Sigmoid colon (tissue), 4 donors: ENCODE results near the gene FRMPD4.

Experiments used
- EP300 ChIP-seq, 4 donors: sonication (generic); formaldehyde crosslinking; IDR thresholded peaks; one replicate each; pipeline ENCODE4 v1.6.1; 2017; ENCODE audit warnings: antibody characterized with exemption in 4 of 4
- TF ChIP-seq, protein P1 (sequence below), 4 experiments: fragments of 450-650 bp in 3 of 4; fragments of 200-600 bp in 1 of 4; IDR thresholded peaks; one replicate each; pipeline ENCODE4 v1.5.1; 2016 to 2019; ENCODE audit warnings: antibody characterized with exemption in 4 of 4, mild to moderate bottlenecking in 3 of 4, moderate library complexity in 2 of 4

DNA sequence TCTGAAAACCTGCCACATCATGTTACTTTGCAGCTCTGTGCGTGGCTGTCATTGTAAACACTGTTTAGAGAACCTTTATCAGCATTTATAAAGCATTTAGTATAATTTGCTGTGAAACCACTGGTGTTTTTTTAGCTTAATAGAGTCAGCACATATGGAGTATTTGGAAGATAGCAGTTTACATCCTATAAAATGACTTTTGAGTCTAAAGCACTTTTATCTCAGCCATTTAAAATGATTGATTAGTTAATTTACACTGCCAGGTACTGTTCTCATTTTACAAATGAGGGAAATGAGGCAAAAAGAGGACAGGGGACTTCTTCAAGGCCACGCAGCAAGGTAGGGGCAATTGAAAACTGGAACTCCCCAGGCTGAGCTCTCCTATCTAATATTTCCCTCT, 181.7 kb downstream of the FRMPD4 start:
- TF ChIP-seq EP300 (IDR thresholded peaks at IDR 0.05), result no peak
- TF ChIP-seq, protein P1, sequence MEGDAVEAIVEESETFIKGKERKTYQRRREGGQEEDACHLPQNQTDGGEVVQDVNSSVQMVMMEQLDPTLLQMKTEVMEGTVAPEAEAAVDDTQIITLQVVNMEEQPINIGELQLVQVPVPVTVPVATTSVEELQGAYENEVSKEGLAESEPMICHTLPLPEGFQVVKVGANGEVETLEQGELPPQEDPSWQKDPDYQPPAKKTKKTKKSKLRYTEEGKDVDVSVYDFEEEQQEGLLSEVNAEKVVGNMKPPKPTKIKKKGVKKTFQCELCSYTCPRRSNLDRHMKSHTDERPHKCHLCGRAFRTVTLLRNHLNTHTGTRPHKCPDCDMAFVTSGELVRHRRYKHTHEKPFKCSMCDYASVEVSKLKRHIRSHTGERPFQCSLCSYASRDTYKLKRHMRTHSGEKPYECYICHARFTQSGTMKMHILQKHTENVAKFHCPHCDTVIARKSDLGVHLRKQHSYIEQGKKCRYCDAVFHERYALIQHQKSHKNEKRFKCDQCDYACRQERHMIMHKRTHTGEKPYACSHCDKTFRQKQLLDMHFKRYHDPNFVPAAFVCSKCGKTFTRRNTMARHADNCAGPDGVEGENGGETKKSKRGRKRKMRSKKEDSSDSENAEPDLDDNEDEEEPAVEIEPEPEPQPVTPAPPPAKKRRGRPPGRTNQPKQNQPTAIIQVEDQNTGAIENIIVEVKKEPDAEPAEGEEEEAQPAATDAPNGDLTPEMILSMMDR (IDR thresholded peaks at IDR 0.05), result no peak
